ENCODE data around the gene DGCR8. TPM values are rescaled to one million over a fixed set of nuclear protein-coding genes. Genes with fewer than 3 reads are reported as not detected.

The DGCR8 gene
- total RNA-seq, 1 donor from 2014 or later: 29.1 TPM

DNA sequence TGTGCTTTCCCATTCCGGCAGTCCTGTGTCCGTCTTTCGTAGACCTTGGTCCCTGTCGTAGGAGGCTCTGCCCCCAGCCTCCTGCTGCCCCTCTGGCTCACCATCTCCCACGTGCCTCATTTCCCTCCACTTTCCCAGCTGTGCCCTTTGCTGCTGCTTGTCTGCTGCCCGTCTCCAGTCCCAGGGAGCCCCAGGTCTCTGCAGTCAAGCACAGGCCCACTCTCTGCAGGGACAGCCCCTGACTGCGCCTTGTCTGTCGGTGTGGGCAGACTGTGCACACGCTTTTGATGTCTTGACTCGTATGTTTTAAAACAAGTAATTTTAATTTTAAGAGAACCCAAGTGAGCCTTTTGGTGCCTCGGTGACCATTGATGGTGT lies 12.4 kb downstream of the DGCR8 start:
- Histone ChIP-seq H3K4me3 (no peak overlapping the region), H3K36me3 (peaks cover 28% of the 10 kb centered on the region), H3F3A (ENCODE audit: low read depth) (peaks cover 4% of the 10 kb centered on the region), H2AFZ (replicated peaks) (no peak overlapping the region), H3K79me2 (ENCODE audit: low read depth) (peaks cover 64% of the 10 kb centered on the region), H4K20me1 (ENCODE audit: low read depth) (peaks cover 50% of the 10 kb centered on the region), H3K27me3 (no peaks in the 10 kb centered on the region), H3K4me2 (no peak overlapping the region), H3K9me3 (ENCODE audit: low read depth) (no peaks in the 10 kb centered on the region), H3K27ac (no peak overlapping the region), H3K4me1 (no peaks in the 10 kb centered on the region), H3K9ac (no peak overlapping the region)
- no peak for DNase-seq (ENCODE audit: low spot score)
- H3K4me1 Mint-ChIP-seq: no peaks in the 10 kb centered on the region
- no peaks in the 10 kb centered on the region for H3K9me3 Mint-ChIP-seq
- peaks cover 79% of the 10 kb centered on the region for H3K36me3 Mint-ChIP-seq
- peaks cover 5% of the 10 kb centered on the region for H3K27me3 Mint-ChIP-seq (ENCODE audit: insufficient read depth, low read depth)
- H3K27ac Mint-ChIP-seq: no peak overlapping the region
- TF ChIP-seq, protein P1, sequence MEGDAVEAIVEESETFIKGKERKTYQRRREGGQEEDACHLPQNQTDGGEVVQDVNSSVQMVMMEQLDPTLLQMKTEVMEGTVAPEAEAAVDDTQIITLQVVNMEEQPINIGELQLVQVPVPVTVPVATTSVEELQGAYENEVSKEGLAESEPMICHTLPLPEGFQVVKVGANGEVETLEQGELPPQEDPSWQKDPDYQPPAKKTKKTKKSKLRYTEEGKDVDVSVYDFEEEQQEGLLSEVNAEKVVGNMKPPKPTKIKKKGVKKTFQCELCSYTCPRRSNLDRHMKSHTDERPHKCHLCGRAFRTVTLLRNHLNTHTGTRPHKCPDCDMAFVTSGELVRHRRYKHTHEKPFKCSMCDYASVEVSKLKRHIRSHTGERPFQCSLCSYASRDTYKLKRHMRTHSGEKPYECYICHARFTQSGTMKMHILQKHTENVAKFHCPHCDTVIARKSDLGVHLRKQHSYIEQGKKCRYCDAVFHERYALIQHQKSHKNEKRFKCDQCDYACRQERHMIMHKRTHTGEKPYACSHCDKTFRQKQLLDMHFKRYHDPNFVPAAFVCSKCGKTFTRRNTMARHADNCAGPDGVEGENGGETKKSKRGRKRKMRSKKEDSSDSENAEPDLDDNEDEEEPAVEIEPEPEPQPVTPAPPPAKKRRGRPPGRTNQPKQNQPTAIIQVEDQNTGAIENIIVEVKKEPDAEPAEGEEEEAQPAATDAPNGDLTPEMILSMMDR (IDR thresholded peaks at IDR 0.05): no peak
- TF ChIP-seq EZH2phosphoT487 (IDR thresholded peaks at IDR 0.05): no peak
- no peak for TF ChIP-seq EZH2 (IDR thresholded peaks at IDR 0.05)
- H3K4me3 Mint-ChIP-seq: no peak overlapping the region

- H3K27ac ChIP-seq: no peak overlapping the region
- H3K27me3 ChIP-seq: no peaks in the 10 kb centered on the region
- H4K20me1 ChIP-seq (ENCODE audit: low read depth): peaks cover 52% of the 10 kb centered on the region
- Mint-ChIP-seq H3K9me3 (no peaks in the 10 kb centered on the region), H3K27me3 (ENCODE audit: insufficient read depth, low read depth) (peaks cover 5% of the 10 kb centered on the region), H3K4me3 (no peak overlapping the region), H3K27ac (no peak overlapping the region), H3K36me3 (peaks cover 80% of the 10 kb centered on the region), H3K4me1 (no peaks in the 10 kb centered on the region)
- no peak for DNase-seq (ENCODE audit: low spot score)
- no peak overlapping the region for H3K4me3 ChIP-seq
- no peak overlapping the region for H3K4me2 ChIP-seq
- no peak overlapping the region for H2AFZ ChIP-seq (replicated peaks)
- H3K79me2 ChIP-seq (ENCODE audit: low read depth): peaks cover 63% of the 10 kb centered on the region
- no peaks in the 10 kb centered on the region for H3K9me3 ChIP-seq (ENCODE audit: low read depth)
- H3F3A ChIP-seq (ENCODE audit: low read depth): peaks cover 4% of the 10 kb centered on the region
- H3K4me1 ChIP-seq: no peaks in the 10 kb centered on the region
- peaks cover 35% of the 10 kb centered on the region for H3K36me3 ChIP-seq
- TF ChIP-seq EZH2phosphoT487 (IDR thresholded peaks at IDR 0.05) (no peak), EZH2 (IDR thresholded peaks at IDR 0.05) (no peak)
- TF ChIP-seq, protein P1 (IDR thresholded peaks at IDR 0.05): no peak
- H3K9ac ChIP-seq: no peak overlapping the region
Observed at GRCh38 chr22:20093418-20094196, 13.6 kb downstream of the DGCR8 start.

GRCh38 chr22:20094197-20094807 lies 14.3 kb downstream of the DGCR8 start:
- Histone ChIP-seq H3K36me3 (peaks cover 37% of the 10 kb centered on the region), H3K79me2 (ENCODE audit: low read depth) (peaks cover 61% of the 10 kb centered on the region), H4K20me1 (ENCODE audit: low read depth) (peaks cover 51% of the 10 kb centered on the region), H3K4me2 (no peak overlapping the region), H3K9ac (no peak overlapping the region), H2AFZ (replicated peaks) (no peak overlapping the region), H3K27ac (no peak overlapping the region), H3K4me3 (no peak overlapping the region), H3K4me1 (no peaks in the 10 kb centered on the region), H3K9me3 (ENCODE audit: low read depth) (no peaks in the 10 kb centered on the region), H3F3A (ENCODE audit: low read depth) (peaks cover 4% of the 10 kb centered on the region), H3K27me3 (no peaks in the 10 kb centered on the region)
- Mint-ChIP-seq H3K9me3 (no peaks in the 10 kb centered on the region), H3K4me3 (no peak overlapping the region), H3K36me3 (peaks cover 79% of the 10 kb centered on the region), H3K27ac (no peak overlapping the region), H3K27me3 (ENCODE audit: insufficient read depth, low read depth) (peaks cover 5% of the 10 kb centered on the region), H3K4me1 (no peaks in the 10 kb centered on the region)
- no peak for DNase-seq (ENCODE audit: low spot score)
- no peak for TF ChIP-seq EZH2 (IDR thresholded peaks at IDR 0.05)
- TF ChIP-seq EZH2phosphoT487 (IDR thresholded peaks at IDR 0.05): no peak
- TF ChIP-seq, protein P1 (IDR thresholded peaks at IDR 0.05): no peak

All from neural progenitor cell (in vitro differentiated cells).